ENCODE results near the gene RCCD1.

RCCD1 gene

GRCh38 chr15:90945091-90945490 lies 9.6 kb upstream of the RCCD1 start:
- DNase-seq: no peak

- no peak for DNase-seq
Observed at GRCh38 chr15:90946538-90946937, 8.1 kb upstream of the RCCD1 start.

- no peak for DNase-seq
Observed at GRCh38 chr15:90946941-90947576, 7.6 kb upstream of the RCCD1 start.

- DNase-seq: no peak
Observed at GRCh38 chr15:90947577-90948357, 6.9 kb upstream of the RCCD1 start.

GRCh38 chr15:90948506-90948905 lies 6.2 kb upstream of the RCCD1 start:
- no peak for DNase-seq

- DNase-seq: no peak
Observed at GRCh38 chr15:90949979-90950675, 4.6 kb upstream of the RCCD1 start.

GRCh38 chr15:90950676-90951075 lies 4.0 kb upstream of the RCCD1 start:
- no peak for DNase-seq

GRCh38 chr15:90952901-90953677 lies 1.6 kb upstream of the RCCD1 start:
- DNase-seq: no peak

GRCh38 chr15:90953947-90954711 lies 555 bp upstream of the RCCD1 start:
- DNase-seq: no peak

- no peak for DNase-seq
Observed at GRCh38 chr15:90955624-90956273, 1.1 kb downstream of the RCCD1 start.

- DNase-seq: no peak
Observed at GRCh38 chr15:90956274-90957030, 1.8 kb downstream of the RCCD1 start.

GRCh38 chr15:90957031-90957790 lies 2.5 kb downstream of the RCCD1 start:
- no peak for DNase-seq

- DNase-seq: no peak
Observed at GRCh38 chr15:90957791-90958190, 3.1 kb downstream of the RCCD1 start.

GRCh38 chr15:90959028-90959595 lies 4.4 kb downstream of the RCCD1 start:
- DNase-seq: no peak

- no peak for DNase-seq
Observed at GRCh38 chr15:90959894-90960293, 5.2 kb downstream of the RCCD1 start.

- no peak for DNase-seq
Observed at GRCh38 chr15:90960298-90961091, 5.8 kb downstream of the RCCD1 start.

GRCh38 chr15:90962021-90962420 lies 7.3 kb downstream of the RCCD1 start:
- no peak for DNase-seq

GRCh38 chr15:90966262-90966661 lies 11.6 kb downstream of the RCCD1 start:
- no peak for DNase-seq

- no peak for DNase-seq
Observed at GRCh38 chr15:90967206-90967605, 12.5 kb downstream of the RCCD1 start.
